ENCODE results near the gene VEGFA.
A peak's percentile ranks its signal among the peaks of the same experiment; 100 is the strongest.

The VEGFA gene

DNA sequence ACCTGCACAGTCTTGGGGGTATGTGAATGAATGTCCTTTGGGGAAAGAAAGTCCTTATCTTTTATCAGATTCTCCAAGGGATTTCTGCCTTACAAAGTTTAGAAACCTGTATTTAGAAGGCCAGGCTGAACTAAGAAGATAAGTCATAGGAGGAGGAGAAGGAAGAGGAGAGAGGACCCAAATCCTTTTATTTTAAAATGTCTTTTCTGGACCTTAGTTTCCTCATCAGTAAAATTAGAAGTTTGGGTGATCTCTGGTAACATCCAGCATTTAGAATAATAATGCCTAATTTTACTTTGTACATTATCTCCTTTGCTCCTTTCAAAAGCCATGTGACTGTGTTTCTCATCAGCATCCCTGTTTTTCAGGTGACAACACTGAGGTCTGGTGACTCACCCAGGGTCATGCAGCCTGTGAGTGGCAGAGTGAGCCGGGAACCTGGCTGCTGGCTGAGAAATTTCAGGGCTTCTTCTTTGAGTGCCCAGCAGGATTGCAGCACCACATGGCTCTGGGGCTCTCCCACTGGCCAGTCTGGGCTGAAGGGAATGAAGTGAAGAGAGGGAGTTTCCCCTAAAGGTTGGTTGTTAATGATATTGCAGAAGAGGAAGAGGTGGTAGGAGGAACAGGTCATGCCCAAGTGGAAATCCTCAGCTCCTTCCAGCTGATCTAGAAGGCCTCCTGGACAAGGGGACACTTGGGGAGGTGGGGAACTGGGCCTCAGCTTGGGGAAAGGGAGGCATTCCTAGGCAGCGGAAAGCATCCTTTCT lies 34.0 kb downstream of the VEGFA start:
- Histone ChIP-seq H3K36me3 (ENCODE audit: control insufficient read depth in 5 of 5, insufficient read depth in 5 of 5, low read length in 5 of 5) (no peaks in the 10 kb centered on the region), H3K27me3 (ENCODE audit: control insufficient read depth in 5 of 5, insufficient read depth in 4 of 5, low read length in 5 of 5) (no peaks in the 10 kb centered on the region), H3K27ac (ENCODE audit: low read depth, low read length) (peak overlapping the region; percentile 38), H3K4me1 (ENCODE audit: control insufficient read depth in 5 of 5, insufficient read depth in 5 of 5, low read length in 5 of 5) (peaks cover 0 to 71% (median 54%) of the 10 kb centered on the region in 5 donors), H3K4me3 (ENCODE audit: low read depth in 1 of 5, low read length in 5 of 5) (no peak overlapping the region), H3K9ac (ENCODE audit: low read length in 5 of 5) (no peak overlapping the region), H3K9me3 (ENCODE audit: control insufficient read depth in 5 of 5, low read length in 5 of 5) (no peaks in the 10 kb centered on the region)

DNA sequence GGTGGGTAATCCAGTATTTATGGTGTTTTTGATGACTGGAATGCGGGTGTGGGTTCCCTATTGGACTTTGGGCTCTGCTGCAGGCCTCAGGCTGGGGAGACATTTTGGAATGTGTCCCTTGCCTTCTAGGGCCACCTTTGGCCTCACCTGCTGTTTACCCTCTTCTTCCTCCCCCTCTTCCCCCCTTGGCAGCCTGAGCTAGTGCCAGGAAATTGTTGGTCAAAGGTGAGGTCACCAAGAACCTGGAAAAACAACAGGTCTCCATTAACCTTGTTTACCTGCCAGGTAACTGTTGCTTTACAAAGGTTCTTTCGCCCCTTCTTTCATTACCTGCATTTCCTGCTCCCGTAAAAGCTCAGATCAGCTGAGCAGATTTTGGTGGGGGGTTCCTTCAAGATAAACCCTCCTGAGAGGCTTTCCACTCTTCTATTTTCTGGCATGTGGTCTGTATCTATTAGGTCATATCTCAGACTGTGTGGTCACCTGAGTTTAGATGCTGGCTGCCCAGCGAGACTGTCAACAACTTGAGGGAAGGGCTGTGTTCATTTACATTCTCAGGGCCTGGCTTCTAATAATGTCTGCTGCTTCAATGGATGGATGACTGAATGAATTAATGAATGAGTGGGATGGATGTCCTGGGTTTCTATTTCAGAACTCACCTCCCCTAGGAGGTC lies 34.7 kb downstream of the VEGFA start:
- H3K4me3 ChIP-seq (ENCODE audit: low read depth in 1 of 5, low read length in 5 of 5): no peak overlapping the region
- no peaks in the 10 kb centered on the region for H3K9me3 ChIP-seq (ENCODE audit: control insufficient read depth in 5 of 5, low read length in 5 of 5)
- H3K4me1 ChIP-seq (ENCODE audit: control insufficient read depth in 5 of 5, insufficient read depth in 5 of 5, low read length in 5 of 5): peaks cover 0 to 65% (median 50%) of the 10 kb centered on the region in 5 donors
- H3K27ac ChIP-seq (ENCODE audit: low read depth, low read length): no peak overlapping the region
- no peaks in the 10 kb centered on the region for H3K27me3 ChIP-seq (ENCODE audit: control insufficient read depth in 5 of 5, insufficient read depth in 4 of 5, low read length in 5 of 5)
- no peak overlapping the region for H3K9ac ChIP-seq (ENCODE audit: low read length in 5 of 5)
- H3K36me3 ChIP-seq (ENCODE audit: control insufficient read depth in 5 of 5, insufficient read depth in 5 of 5, low read length in 5 of 5): no peaks in the 10 kb centered on the region

DNA sequence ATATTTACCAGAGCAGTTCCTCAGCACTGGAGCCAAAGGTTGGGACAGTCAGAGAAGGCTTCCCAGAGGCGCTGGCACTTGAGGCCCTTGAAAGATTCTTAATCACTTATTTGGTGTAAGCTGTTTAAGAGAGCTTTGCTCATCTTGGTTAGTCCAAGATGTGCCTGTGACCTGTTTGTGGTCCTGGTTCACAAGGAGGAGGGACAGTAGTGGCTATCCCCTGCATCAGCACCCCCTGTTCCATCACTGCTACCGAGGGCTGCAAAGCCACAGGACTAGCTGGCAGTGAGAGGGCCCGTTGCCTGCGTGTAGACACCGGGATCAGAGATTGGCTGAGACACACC lies 35.7 kb downstream of the VEGFA start:
- H3K36me3 ChIP-seq (ENCODE audit: control insufficient read depth in 5 of 5, insufficient read depth in 5 of 5, low read length in 5 of 5): no peaks in the 10 kb centered on the region
- H3K4me1 ChIP-seq (ENCODE audit: control insufficient read depth in 5 of 5, insufficient read depth in 5 of 5, low read length in 5 of 5): peaks cover 0 to 57% (median 50%) of the 10 kb centered on the region in 5 donors
- H3K4me3 ChIP-seq (ENCODE audit: low read depth in 1 of 5, low read length in 5 of 5): no peak overlapping the region
- no peak overlapping the region for H3K9ac ChIP-seq (ENCODE audit: low read length in 5 of 5)
- H3K27me3 ChIP-seq (ENCODE audit: control insufficient read depth in 5 of 5, insufficient read depth in 4 of 5, low read length in 5 of 5): no peaks in the 10 kb centered on the region
- H3K9me3 ChIP-seq (ENCODE audit: control insufficient read depth in 5 of 5, low read length in 5 of 5): no peaks in the 10 kb centered on the region
- no peak overlapping the region for H3K27ac ChIP-seq (ENCODE audit: low read depth, low read length)

DNA sequence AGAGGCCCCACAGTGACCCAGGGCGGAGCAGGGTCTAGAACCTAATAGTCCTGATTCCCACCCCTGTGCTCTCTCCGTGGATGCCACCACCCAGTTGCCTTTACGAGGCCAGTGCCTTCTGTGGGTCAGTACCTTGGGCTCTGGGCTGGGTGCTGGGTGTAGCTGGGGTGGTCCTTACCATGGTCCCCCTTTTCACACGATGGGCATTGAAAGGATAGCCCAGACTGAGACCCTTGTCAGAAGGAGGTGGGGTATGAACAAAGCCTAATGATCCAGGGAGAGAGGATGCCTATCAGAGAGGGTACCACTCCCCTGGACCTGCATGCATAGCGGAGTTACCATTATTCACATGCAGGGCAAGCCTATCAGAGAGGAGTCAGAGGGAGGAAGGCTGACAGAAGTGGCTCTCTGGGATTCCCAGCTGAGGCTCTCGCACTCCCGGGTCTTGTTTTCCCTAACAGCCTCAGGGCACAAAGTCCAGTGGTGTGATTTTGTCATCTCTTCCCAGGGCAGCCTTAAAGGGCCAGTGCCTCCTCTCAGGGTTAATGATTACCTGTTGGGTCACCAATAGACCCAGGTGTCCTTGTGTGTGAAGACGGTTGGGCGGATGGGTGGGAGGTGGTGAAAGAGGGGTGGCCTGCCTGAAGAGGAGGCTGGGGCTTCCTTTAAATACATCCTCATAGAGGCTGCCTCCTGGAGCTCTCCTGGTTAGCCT lies 36.2 kb downstream of the VEGFA start:
- H3K9ac ChIP-seq (ENCODE audit: low read length in 5 of 5): no peak overlapping the region
- H3K9me3 ChIP-seq (ENCODE audit: control insufficient read depth in 5 of 5, low read length in 5 of 5): no peaks in the 10 kb centered on the region
- H3K27ac ChIP-seq (ENCODE audit: low read depth, low read length): peak overlapping the region; percentile 42
- H3K4me3 ChIP-seq (ENCODE audit: low read depth in 1 of 5, low read length in 5 of 5): no peak overlapping the region
- peaks cover 0 to 51% (median 47%) of the 10 kb centered on the region in 5 donors for H3K4me1 ChIP-seq (ENCODE audit: control insufficient read depth in 5 of 5, insufficient read depth in 5 of 5, low read length in 5 of 5)
- no peaks in the 10 kb centered on the region for H3K27me3 ChIP-seq (ENCODE audit: control insufficient read depth in 5 of 5, insufficient read depth in 4 of 5, low read length in 5 of 5)
- no peaks in the 10 kb centered on the region for H3K36me3 ChIP-seq (ENCODE audit: control insufficient read depth in 5 of 5, insufficient read depth in 5 of 5, low read length in 5 of 5)

DNA sequence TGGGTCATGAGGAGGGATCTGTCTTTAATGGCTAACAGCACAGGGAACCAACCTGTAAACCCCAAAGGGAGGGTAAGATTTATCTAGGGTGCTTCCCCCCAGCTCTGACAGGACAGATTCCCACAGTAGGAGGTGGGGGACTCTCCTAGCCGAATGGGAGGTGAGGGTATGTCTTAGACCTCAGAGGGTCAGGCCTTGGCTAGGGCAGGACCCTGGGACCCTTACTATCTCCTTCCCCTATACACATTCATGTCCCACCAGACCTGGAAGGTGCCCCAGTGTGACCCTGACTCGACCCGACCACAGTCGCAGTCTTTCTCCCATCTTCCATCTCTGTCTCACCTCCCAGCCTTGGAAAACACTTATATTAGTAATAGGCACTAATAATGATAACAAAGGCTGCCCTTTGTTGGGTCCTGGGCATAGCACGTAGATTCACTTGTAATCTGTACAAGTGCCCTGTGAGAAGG lies 36.8 kb downstream of the VEGFA start:
- no peak overlapping the region for H3K4me3 ChIP-seq (ENCODE audit: low read depth in 1 of 5, low read length in 5 of 5)
- H3K36me3 ChIP-seq (ENCODE audit: control insufficient read depth in 5 of 5, insufficient read depth in 5 of 5, low read length in 5 of 5): no peaks in the 10 kb centered on the region
- peak overlapping the region in 1 of 5 donors; percentile 11 for H3K9ac ChIP-seq (ENCODE audit: low read length in 5 of 5)
- H3K9me3 ChIP-seq (ENCODE audit: control insufficient read depth in 5 of 5, low read length in 5 of 5): no peaks in the 10 kb centered on the region
- peak overlapping the region; percentile 42 for H3K27ac ChIP-seq (ENCODE audit: low read depth, low read length)
- H3K27me3 ChIP-seq (ENCODE audit: control insufficient read depth in 5 of 5, insufficient read depth in 4 of 5, low read length in 5 of 5): no peaks in the 10 kb centered on the region
- H3K4me1 ChIP-seq (ENCODE audit: control insufficient read depth in 5 of 5, insufficient read depth in 5 of 5, low read length in 5 of 5): peaks cover 0 to 45% (median 41%) of the 10 kb centered on the region in 5 donors

DNA sequence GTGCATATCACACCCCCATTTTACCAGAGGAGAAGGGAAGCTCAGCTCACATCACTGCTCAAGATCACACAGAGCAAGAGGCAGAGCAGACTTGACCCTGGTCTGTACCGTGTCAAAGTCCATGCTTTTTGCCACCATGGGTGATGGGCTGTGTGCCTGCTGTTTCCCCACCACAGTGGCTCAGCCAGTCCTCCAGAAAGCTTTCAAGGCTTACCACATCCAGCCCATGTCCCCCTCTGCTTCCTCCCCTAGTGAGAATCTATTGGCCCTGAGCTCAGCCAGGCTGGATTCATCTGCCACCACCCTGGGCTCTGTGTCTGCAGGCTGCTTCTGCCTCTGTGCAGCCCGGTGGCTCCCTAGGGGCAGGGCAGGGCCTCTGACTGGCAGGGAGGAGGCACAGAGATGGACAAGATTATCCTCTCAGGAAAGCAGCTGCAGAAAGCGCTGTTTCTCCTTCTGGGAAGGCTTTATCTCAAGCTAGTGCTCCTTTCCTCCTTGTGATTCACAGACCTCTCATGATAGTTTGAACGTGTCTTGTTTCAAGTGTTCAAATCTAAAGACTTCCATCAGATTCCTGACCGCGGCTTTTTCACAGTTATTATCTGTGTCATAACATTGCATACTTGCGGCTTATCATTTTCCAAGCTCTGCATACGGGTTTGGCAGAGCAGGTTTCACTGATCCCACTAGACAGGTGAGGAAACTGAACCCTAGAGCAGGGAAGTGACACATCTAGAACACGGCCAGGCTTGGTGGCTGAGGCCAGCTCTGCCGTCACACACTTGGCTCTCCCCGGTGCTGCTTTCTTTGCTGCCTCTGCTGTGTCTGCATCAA lies 37.4 kb downstream of the VEGFA start:
- Histone ChIP-seq H3K27ac (ENCODE audit: low read depth, low read length) (peak overlapping the region; percentile 42), H3K9ac (ENCODE audit: low read length in 5 of 5) (no peak overlapping the region), H3K4me3 (ENCODE audit: low read depth in 1 of 5, low read length in 5 of 5) (no peak overlapping the region)

DNA sequence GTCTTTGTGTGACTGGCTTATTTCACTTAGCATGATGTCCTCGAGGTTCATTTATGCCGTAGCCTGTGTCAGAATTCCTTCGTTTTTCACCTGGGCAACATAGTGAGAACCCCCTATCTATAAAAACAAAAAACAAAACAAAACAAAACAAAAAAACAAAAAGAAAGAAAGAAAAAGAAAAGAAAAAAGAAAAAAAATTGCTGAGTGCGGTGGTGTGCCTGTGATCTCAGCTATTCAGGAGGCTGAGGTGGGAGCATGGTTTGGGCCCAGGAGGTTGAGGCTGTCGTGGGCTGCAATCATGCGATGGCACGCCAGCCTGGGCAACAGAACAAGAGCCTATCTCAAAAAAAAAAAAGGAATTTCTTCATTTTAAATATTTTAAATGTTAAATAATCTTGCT lies 38.4 kb downstream of the VEGFA start:
- H3K4me1 ChIP-seq (ENCODE audit: control insufficient read depth in 5 of 5, insufficient read depth in 5 of 5, low read length in 5 of 5): peaks cover 0 to 39% (median 36%) of the 10 kb centered on the region in 5 donors

More for the DNA sequence above, 37.4 kb downstream of the VEGFA start:
- H3K9me3 ChIP-seq (ENCODE audit: control insufficient read depth in 5 of 5, low read length in 5 of 5): no peaks in the 10 kb centered on the region
- peaks cover 0 to 39% (median 35%) of the 10 kb centered on the region in 5 donors for H3K4me1 ChIP-seq (ENCODE audit: control insufficient read depth in 5 of 5, insufficient read depth in 5 of 5, low read length in 5 of 5)
- H3K27me3 ChIP-seq (ENCODE audit: control insufficient read depth in 5 of 5, insufficient read depth in 4 of 5, low read length in 5 of 5): no peaks in the 10 kb centered on the region
- H3K36me3 ChIP-seq (ENCODE audit: control insufficient read depth in 5 of 5, insufficient read depth in 5 of 5, low read length in 5 of 5): no peaks in the 10 kb centered on the region

DNA sequence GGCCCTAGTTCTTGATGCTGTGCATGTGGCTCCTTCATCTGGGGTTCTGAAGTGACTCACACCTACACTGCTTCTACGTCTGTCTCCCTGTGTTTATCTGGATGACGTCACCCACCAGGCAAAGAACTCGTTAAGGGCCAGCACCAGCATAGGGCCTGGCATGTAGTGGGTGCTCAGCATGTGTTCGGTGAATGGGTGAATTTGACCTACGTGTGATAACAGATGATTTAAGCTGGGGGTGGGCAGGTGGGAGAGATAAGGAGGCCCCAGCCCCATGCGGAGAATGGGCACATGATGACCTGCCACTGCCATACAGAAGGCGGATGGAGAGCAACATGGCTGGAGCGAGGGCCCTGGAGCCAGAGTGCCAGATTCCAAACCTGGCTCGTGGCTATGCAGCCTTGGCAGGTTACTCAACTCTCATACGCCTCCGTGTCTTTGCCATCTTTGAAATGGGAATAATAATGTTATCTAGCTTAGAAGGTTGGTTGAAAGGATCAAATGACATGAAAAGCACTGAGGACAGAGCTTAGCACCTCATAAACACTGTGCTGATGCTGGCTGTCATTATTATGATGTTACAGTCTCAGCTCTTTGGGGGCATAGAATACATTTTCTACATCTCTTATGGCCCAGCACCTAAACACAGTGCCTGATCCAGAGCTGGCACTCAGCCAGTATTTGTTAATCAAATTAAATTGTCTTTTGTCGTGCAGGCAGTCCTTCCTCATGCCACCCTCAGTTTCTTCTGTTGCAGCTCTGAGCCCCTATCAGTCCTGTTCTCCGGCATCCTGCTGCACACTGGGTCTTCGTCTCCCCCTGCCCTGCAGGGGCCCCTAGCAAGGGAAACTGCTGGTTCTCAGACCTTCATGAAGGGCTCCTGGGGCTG lies 39.6 kb downstream of the VEGFA start:
- no peaks in the 10 kb centered on the region for H3K9me3 ChIP-seq (ENCODE audit: control insufficient read depth in 5 of 5, low read length in 5 of 5)
- peaks cover 0 to 35% (median 33%) of the 10 kb centered on the region in 5 donors for H3K4me1 ChIP-seq (ENCODE audit: control insufficient read depth in 5 of 5, insufficient read depth in 5 of 5, low read length in 5 of 5)
- H3K4me3 ChIP-seq (ENCODE audit: low read depth in 1 of 5, low read length in 5 of 5): no peak overlapping the region
- no peak overlapping the region for H3K27ac ChIP-seq (ENCODE audit: low read depth, low read length)
- H3K36me3 ChIP-seq (ENCODE audit: control insufficient read depth in 5 of 5, insufficient read depth in 5 of 5, low read length in 5 of 5): no peaks in the 10 kb centered on the region
- H3K9ac ChIP-seq (ENCODE audit: low read length in 5 of 5): no peak overlapping the region
- no peaks in the 10 kb centered on the region for H3K27me3 ChIP-seq (ENCODE audit: control insufficient read depth in 5 of 5, insufficient read depth in 4 of 5, low read length in 5 of 5)

More for the DNA sequence above, 38.4 kb downstream of the VEGFA start:
- H3K36me3 ChIP-seq (ENCODE audit: control insufficient read depth in 5 of 5, insufficient read depth in 5 of 5, low read length in 5 of 5): no peaks in the 10 kb centered on the region
- H3K4me3 ChIP-seq (ENCODE audit: low read depth in 1 of 5, low read length in 5 of 5): no peak overlapping the region
- H3K27ac ChIP-seq (ENCODE audit: low read depth, low read length): no peak overlapping the region
- no peaks in the 10 kb centered on the region for H3K27me3 ChIP-seq (ENCODE audit: control insufficient read depth in 5 of 5, insufficient read depth in 4 of 5, low read length in 5 of 5)
- H3K9me3 ChIP-seq (ENCODE audit: control insufficient read depth in 5 of 5, low read length in 5 of 5): no peaks in the 10 kb centered on the region
- no peak overlapping the region for H3K9ac ChIP-seq (ENCODE audit: low read length in 5 of 5)

All from subcutaneous abdominal adipose tissue (tissue), 5 donors.